Activated CD8-positive, alpha-beta memory T cell treated with anti-CD3 and anti-CD28 coated beads, Interleukin-2, amount 50 U/mL, for 1 hour (primary cell): Measurements from ENCODE around the gene RAB44.
"Not testable (repeated sequence)": the region's sequence is repeated elsewhere in the genome, so short reads cannot be mapped to it uniquely, and the experiment has no call there.

ENCODE experiments used
- DNase-seq: peaks from one replicate; pipeline ENCODE4 v3.0.0-alpha.2; 2020; ENCODE audit errors: extremely low read depth

RAB44 gene

GRCh38 chr6:36713846-36714245, 16.2 kb downstream of the RAB44 start:
- no peak for DNase-seq

- no peak for DNase-seq
Measured at GRCh38 chr6:36714511-36714910, 16.9 kb downstream of the RAB44 start.

GRCh38 chr6:36715469-36715868, 17.8 kb downstream of the RAB44 start:
- DNase-seq = no peak

GRCh38 chr6:36716476-36717093, 19.0 kb downstream of the RAB44 start:
- no peak for DNase-seq

- DNase-seq = no peak
Measured at GRCh38 chr6:36717231-36717825, 19.7 kb downstream of the RAB44 start.

GRCh38 chr6:36717871-36718540, 20.4 kb downstream of the RAB44 start:
- DNase-seq = no peak

GRCh38 chr6:36718560-36718959, 20.9 kb downstream of the RAB44 start:
- DNase-seq = no peak

- DNase-seq = no peak
Measured at GRCh38 chr6:36719126-36719525, 21.5 kb downstream of the RAB44 start.

- DNase-seq = no peak
Measured at GRCh38 chr6:36720251-36721141, 22.9 kb downstream of the RAB44 start.

GRCh38 chr6:36721369-36722140, 23.9 kb downstream of the RAB44 start:
- DNase-seq = no peak

GRCh38 chr6:36722365-36722764, 24.7 kb downstream of the RAB44 start:
- no peak for DNase-seq

GRCh38 chr6:36722879-36723278, 25.3 kb downstream of the RAB44 start:
- no peak for DNase-seq

GRCh38 chr6:36723992-36724391, 26.4 kb downstream of the RAB44 start:
- DNase-seq = not testable (repeated sequence)

GRCh38 chr6:36724514-36725390, 27.1 kb downstream of the RAB44 start:
- DNase-seq = no peak

GRCh38 chr6:36725581-36725980, 28.0 kb downstream of the RAB44 start:
- no peak for DNase-seq

- no peak for DNase-seq
Measured at GRCh38 chr6:36727505-36728021, 29.9 kb downstream of the RAB44 start.

GRCh38 chr6:36728289-36729160, 30.9 kb downstream of the RAB44 start:
- DNase-seq = no peak

GRCh38 chr6:36729161-36729524, 31.5 kb downstream of the RAB44 start:
- no peak for DNase-seq
